GM18519 (cell line): ENCODE measurements around the gene CDKN2B.
"Not testable (repeated sequence)": the region's sequence is repeated elsewhere in the genome, so short reads cannot be mapped to it uniquely, and the experiment has no call there.

ENCODE experiments used
- ATAC-seq: cut with Tn5 transposase; IDR thresholded peaks from one replicate; pipeline ENCODE4 v1.9.1; 2021; ENCODE audit warnings: mild to moderate bottlenecking, moderate library complexity; ENCODE audit not compliant: unreplicated experiment, low FRiP score

The CDKN2B gene

GRCh38 chr9:22008717-22009505, at the start of gene CDKN2B:
TSS of gene CDKN2B (minus strand) at chr9:22009305. CDS start at chr9:22008953, 352 bp downstream.
- peak; percentile 72 for ATAC-seq

GRCh38 chr9:22057972-22058371, 48.9 kb upstream of the CDKN2B start:
- ATAC-seq: not testable (repeated sequence)

- ATAC-seq: no peak
Observed at GRCh38 chr9:22056402-22056801, 47.3 kb upstream of the CDKN2B start.

- ATAC-seq: no peak
Observed at GRCh38 chr9:22055090-22055489, 46.0 kb upstream of the CDKN2B start.

GRCh38 chr9:22054529-22054928, 45.4 kb upstream of the CDKN2B start:
- ATAC-seq: no peak

- ATAC-seq: no peak
Observed at GRCh38 chr9:22054076-22054475, 45.0 kb upstream of the CDKN2B start.

- no peak for ATAC-seq
Observed at GRCh38 chr9:22053178-22053577, 44.1 kb upstream of the CDKN2B start.

- no peak for ATAC-seq
Observed at GRCh38 chr9:22052376-22052945, 43.4 kb upstream of the CDKN2B start.

GRCh38 chr9:22050924-22051323, 41.8 kb upstream of the CDKN2B start:
- ATAC-seq: peak; percentile 85

GRCh38 chr9:22049411-22049810, 40.3 kb upstream of the CDKN2B start:
- ATAC-seq: no peak

GRCh38 chr9:22047596-22047995, 38.5 kb upstream of the CDKN2B start:
- ATAC-seq: no peak

- ATAC-seq: no peak
Observed at GRCh38 chr9:22046243-22046885, 37.3 kb upstream of the CDKN2B start.

GRCh38 chr9:22045423-22045822, 36.3 kb upstream of the CDKN2B start:
- ATAC-seq: no peak

- ATAC-seq: no peak
Observed at GRCh38 chr9:22044583-22044982, 35.5 kb upstream of the CDKN2B start.

GRCh38 chr9:22043928-22044327, 34.8 kb upstream of the CDKN2B start:
- ATAC-seq: no peak

- ATAC-seq: no peak
Observed at GRCh38 chr9:22041775-22042174, 32.7 kb upstream of the CDKN2B start.

GRCh38 chr9:22041344-22041743, 32.2 kb upstream of the CDKN2B start:
- no peak for ATAC-seq

- no peak for ATAC-seq
Observed at GRCh38 chr9:22040760-22041159, 31.7 kb upstream of the CDKN2B start.

- ATAC-seq: no peak
Observed at GRCh38 chr9:22039258-22039657, 30.2 kb upstream of the CDKN2B start.

GRCh38 chr9:22037954-22038690, 29.0 kb upstream of the CDKN2B start:
- ATAC-seq: peak; percentile 55
